ENCODE data around the gene REEP6. TPM values are rescaled to one million over a fixed set of nuclear protein-coding genes. Genes with fewer than 3 reads are reported as not detected.

The REEP6 gene
- total RNA-seq, 1 experiment from 2014 or later = 10.5 TPM

DNA sequence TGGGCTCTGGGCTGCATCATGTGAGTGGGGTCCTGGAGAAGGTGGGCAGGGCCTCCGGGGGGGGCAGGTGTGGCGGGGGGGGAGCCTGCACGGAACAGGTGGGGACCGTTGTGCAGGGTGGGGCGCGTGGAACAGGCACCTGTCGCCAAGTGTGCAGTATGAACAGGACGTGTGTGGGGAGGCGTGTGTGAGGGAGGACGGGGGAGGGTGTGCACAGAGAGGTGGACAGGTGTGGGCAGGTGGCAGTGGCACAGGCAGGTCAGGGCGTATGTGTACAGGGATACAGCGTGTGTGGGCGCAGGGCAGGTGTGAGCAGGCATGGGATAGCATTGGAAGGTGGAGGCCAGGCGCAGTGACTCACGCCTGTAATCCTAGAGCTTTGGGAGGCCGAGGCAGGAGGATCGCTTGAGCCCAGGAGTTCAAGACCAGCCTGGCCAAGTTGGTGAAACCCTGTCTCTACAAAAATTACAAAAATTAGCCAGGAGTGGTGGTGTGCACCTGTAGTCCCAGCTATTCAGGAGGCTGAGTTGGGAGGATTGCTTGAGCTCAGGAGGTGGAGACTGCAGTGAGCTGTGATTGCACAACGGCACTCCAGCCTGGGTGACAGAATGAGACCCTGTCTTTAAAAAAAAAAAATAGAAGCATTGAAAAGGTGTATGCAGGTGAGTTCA is 36.1 kb downstream of the REEP6 start:
- Histone ChIP-seq H3K9ac (ENCODE audit: extremely low read depth, insufficient read length, low read length) (no peak overlapping the region), H3K14ac (ENCODE audit: insufficient read depth, low read length) (no peak overlapping the region), H2BK5ac (ENCODE audit: insufficient read length, low read length) (no peak overlapping the region), H2BK120ac (ENCODE audit: low read depth, low read length, poor library complexity, severe bottlenecking) (no peak overlapping the region), H4K20me1 (ENCODE audit: control insufficient read depth, insufficient read depth, insufficient read length) (peaks cover 3% of the 10 kb centered on the region), H2BK12ac (ENCODE audit: insufficient read length, low read depth, low read length) (no peak overlapping the region), H3K23me2 (ENCODE audit: insufficient read length, low read depth, low read length, poor library complexity, severe bottlenecking) (peaks cover 2% of the 10 kb centered on the region), H2BK20ac (ENCODE audit: low read depth, low read length, poor library complexity, severe bottlenecking) (no peak overlapping the region), H4K5ac (ENCODE audit: insufficient read length, low read depth, low read length) (no peak overlapping the region), H3T11ph (ENCODE audit: low read length) (no peak overlapping the region), H3K18ac (ENCODE audit: insufficient read length, low read depth, low read length) (no peak overlapping the region), H3K56ac (ENCODE audit: insufficient read length, low read depth, low read length) (no peak overlapping the region), H3K4me2 (ENCODE audit: insufficient read depth, insufficient read length, low read length) (no peak overlapping the region), H3K79me1 (ENCODE audit: insufficient read depth, low read depth, low read length, poor library complexity, severe bottlenecking) (no peaks in the 10 kb centered on the region), H2AFZ (ENCODE audit: low read length) (no peak overlapping the region), H2AK5ac (ENCODE audit: insufficient read length, low read length) (no peak overlapping the region), H3K27me3 (ENCODE audit: insufficient read depth, low read length) (peaks cover 16% of the 10 kb centered on the region; the same call in 1 of the 2 replicates), H3K23ac (ENCODE audit: insufficient read length, low read depth, low read length) (no peak overlapping the region), H3K79me2 (ENCODE audit: insufficient read depth, low read length) (no peaks in the 10 kb centered on the region), H3K4me1 (ENCODE audit: insufficient read depth, low read length) (no peaks in the 10 kb centered on the region), H4K91ac (ENCODE audit: insufficient read length, low read depth, low read length) (no peak overlapping the region), H3K9me3 (ENCODE audit: control insufficient read depth, low read depth, low read length) (no peaks in the 10 kb centered on the region), H3K27ac (ENCODE audit: insufficient read length, low read depth, low read length) (no peak overlapping the region), H2BK15ac (ENCODE audit: low read depth, low read length) (no peak overlapping the region), H4K8ac (replicated peaks; ENCODE audit: insufficient read length, low read depth, low read length) (no peak overlapping the region), H3K4ac (ENCODE audit: low read depth, low read length) (no peak overlapping the region)
- TF ChIP-seq, protein P1, sequence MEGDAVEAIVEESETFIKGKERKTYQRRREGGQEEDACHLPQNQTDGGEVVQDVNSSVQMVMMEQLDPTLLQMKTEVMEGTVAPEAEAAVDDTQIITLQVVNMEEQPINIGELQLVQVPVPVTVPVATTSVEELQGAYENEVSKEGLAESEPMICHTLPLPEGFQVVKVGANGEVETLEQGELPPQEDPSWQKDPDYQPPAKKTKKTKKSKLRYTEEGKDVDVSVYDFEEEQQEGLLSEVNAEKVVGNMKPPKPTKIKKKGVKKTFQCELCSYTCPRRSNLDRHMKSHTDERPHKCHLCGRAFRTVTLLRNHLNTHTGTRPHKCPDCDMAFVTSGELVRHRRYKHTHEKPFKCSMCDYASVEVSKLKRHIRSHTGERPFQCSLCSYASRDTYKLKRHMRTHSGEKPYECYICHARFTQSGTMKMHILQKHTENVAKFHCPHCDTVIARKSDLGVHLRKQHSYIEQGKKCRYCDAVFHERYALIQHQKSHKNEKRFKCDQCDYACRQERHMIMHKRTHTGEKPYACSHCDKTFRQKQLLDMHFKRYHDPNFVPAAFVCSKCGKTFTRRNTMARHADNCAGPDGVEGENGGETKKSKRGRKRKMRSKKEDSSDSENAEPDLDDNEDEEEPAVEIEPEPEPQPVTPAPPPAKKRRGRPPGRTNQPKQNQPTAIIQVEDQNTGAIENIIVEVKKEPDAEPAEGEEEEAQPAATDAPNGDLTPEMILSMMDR (conservative IDR thresholded peaks at IDR 0.05) = no peak
- no peaks in the 10 kb centered on the region for H3K36me3 Mint-ChIP-seq (ENCODE audit: insufficient read depth in 1 of 3, low read depth in 3 of 3)
- WGBS (ENCODE audit: extremely low coverage, insufficient read length, low lambda C conversion rate) = no CpG with 5 or more reads among the region's 18 CpGs
- no peak for DNase-seq
- no peak overlapping the region for H3K27ac Mint-ChIP-seq
- peaks cover 64% of the 10 kb centered on the region for H3K27me3 Mint-ChIP-seq (ENCODE audit: low read depth)
- H3K4me3 Mint-ChIP-seq = no peak overlapping the region
- H3K9me3 Mint-ChIP-seq = peaks cover 0 to 6% of the 10 kb centered on the region in 2 experiments; a peak in 3 of 5 replicates
- peaks cover 6 to 7% of the 10 kb centered on the region in 2 experiments; a peak in 3 of 4 replicates for H3K4me1 Mint-ChIP-seq
